HG03378 (cell line): ENCODE measurements around the gene MED1.
"Not testable (repeated sequence)": the region's sequence is repeated elsewhere in the genome, so short reads cannot be mapped to it uniquely, and the experiment has no call there.

Source experiments
- ATAC-seq: cut with Tn5 transposase; IDR thresholded peaks from one replicate; pipeline ENCODE4 v1.9.1; 2021; ENCODE audit warnings: mild to moderate bottlenecking, moderate library complexity; ENCODE audit not compliant: unreplicated experiment

The MED1 gene

GRCh38 chr17:39429600-39429999, 21.5 kb downstream of the MED1 start:
- no peak for ATAC-seq

GRCh38 chr17:39416141-39416540, 34.9 kb downstream of the MED1 start:
- ATAC-seq = no peak

- no peak for ATAC-seq
Measured at GRCh38 chr17:39410279-39410678, 40.8 kb downstream of the MED1 start.

GRCh38 chr17:39408360-39408759, 42.7 kb downstream of the MED1 start:
- ATAC-seq = no peak

- no peak for ATAC-seq
Measured at GRCh38 chr17:39406951-39407350, 44.1 kb downstream of the MED1 start.

GRCh38 chr17:39405436-39405835, 45.6 kb downstream of the MED1 start:
- ATAC-seq = no peak

- ATAC-seq = no peak
Measured at GRCh38 chr17:39404542-39405378, 46.3 kb downstream of the MED1 start.

GRCh38 chr17:39402890-39403605, 48.0 kb downstream of the MED1 start:
- ATAC-seq = no peak

- ATAC-seq = peak; percentile 57
Measured at GRCh38 chr17:39402244-39402889, 48.7 kb downstream of the MED1 start.

- ATAC-seq = peak; percentile 58
Measured at GRCh38 chr17:39401412-39402243, 49.4 kb downstream of the MED1 start, which contains the start of gene FBXL20. Gene FBXL20 (minus strand): TSS chr17:39401626. CDS start chr17:39401402, 224 bp downstream.

- no peak for ATAC-seq
Measured at GRCh38 chr17:39400547-39401411, 50.3 kb downstream of the MED1 start.

- ATAC-seq = no peak
Measured at GRCh38 chr17:39399791-39400190, 51.3 kb downstream of the MED1 start.

GRCh38 chr17:39393736-39394135, 57.3 kb downstream of the MED1 start:
- ATAC-seq = no peak

GRCh38 chr17:39391448-39391847, 59.6 kb downstream of the MED1 start:
- no peak for ATAC-seq

GRCh38 chr17:39385040-39385439, 66.0 kb downstream of the MED1 start:
- no peak for ATAC-seq

- ATAC-seq = no peak
Measured at GRCh38 chr17:39380144-39380543, 70.9 kb downstream of the MED1 start.

- ATAC-seq = no peak
Measured at GRCh38 chr17:39376434-39376833, 74.6 kb downstream of the MED1 start.

GRCh38 chr17:39367805-39368204, 83.3 kb downstream of the MED1 start:
- ATAC-seq = not testable (repeated sequence)

- no peak for ATAC-seq
Measured at GRCh38 chr17:39365872-39366271, 85.2 kb downstream of the MED1 start.

- ATAC-seq = no peak
Measured at GRCh38 chr17:39365242-39365641, 85.8 kb downstream of the MED1 start.
